ENCODE results near the gene NAA15. TPM values are rescaled to one million over a fixed set of nuclear protein-coding genes. Genes with fewer than 3 reads are reported as not detected.

Gene NAA15
- polyA plus RNA-seq, 1 of the 3 experiments (the other 2 are of a cell fraction) = 7.1 TPM

DNA sequence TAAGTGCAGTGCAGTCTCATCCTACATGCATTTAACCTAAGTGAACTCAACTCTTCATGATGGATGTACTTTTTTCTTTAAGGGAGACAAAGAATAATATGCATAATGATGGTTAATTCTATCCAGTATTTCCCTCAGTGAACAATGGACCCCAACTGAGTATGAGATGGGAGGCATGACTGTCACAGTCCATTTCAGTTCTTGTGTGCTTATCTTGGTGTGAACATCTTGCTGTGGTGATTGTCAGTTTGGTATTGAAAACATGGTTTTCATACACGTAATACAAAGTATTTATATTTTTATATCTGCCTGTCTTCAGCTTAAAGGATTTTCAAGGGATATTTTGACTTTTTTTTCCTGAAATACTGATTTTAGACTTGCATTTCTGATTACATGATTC is 72.9 kb downstream of the NAA15 start (continued):
- no peak for TF ChIP-seq EP300 (IDR thresholded peaks at IDR 0.05; ENCODE audit: borderline replicate concordance in 1 of 2, low read depth in 1 of 2, low read length in 1 of 2)
- no peak for TF ChIP-seq JUND (IDR thresholded peaks at IDR 0.05)
- no peak for TF ChIP-seq RFX5 (IDR thresholded peaks at IDR 0.05; ENCODE audit: low read length)

DNA sequence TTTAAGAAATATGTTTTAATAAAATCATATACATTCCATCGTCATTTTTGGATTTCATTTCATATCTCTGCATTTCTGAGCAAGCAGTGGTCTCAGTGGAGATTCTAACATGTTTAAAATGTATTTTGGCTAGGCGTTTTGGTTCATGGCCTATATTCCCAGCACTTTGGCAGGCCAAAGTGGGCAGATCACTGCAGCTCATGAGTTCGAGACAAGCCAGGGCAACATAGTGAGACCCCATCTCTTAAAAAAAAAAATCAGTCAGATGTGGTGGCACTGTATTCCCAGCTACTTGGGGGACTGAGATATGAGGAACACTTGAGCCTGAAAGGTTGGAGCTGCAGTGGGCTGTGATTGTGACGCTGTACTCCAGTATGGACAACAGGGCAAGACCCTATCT is 85.1 kb downstream of the NAA15 start:
- no peaks in the 10 kb centered on the region for H4K20me1 ChIP-seq (ENCODE audit: insufficient read depth)
- no peaks in the 10 kb centered on the region for H3K9me3 ChIP-seq
- no peak overlapping the region for H3K4me2 ChIP-seq
- no peak overlapping the region for H2AFZ ChIP-seq (ENCODE audit: low read depth)
- H3K27ac ChIP-seq (ENCODE audit: low read depth in 2 of 2, low read length in 1 of 2) = no peak overlapping the region
- H3F3A ChIP-seq (replicated peaks; ENCODE audit: insufficient read depth) = peaks cover 4% of the 10 kb centered on the region
- no peaks in the 10 kb centered on the region; a peak in 1 of 4 replicates for H3K4me1 ChIP-seq (ENCODE audit: control insufficient read depth in 1 of 2, insufficient read depth in 2 of 2, low read depth in 1 of 2, low read length in 1 of 2)
- POLR2A ChIA-PET = interaction anchor here (0.9 kb wide), 1 partner anchor 11 kb away, joined by 4 read pairs; no protein-coding TSS in a partner anchor
- TF ChIP-seq, protein P1, sequence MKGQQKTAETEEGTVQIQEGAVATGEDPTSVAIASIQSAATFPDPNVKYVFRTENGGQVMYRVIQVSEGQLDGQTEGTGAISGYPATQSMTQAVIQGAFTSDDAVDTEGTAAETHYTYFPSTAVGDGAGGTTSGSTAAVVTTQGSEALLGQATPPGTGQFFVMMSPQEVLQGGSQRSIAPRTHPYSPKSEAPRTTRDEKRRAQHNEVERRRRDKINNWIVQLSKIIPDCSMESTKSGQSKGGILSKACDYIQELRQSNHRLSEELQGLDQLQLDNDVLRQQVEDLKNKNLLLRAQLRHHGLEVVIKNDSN (IDR thresholded peaks at IDR 0.05; ENCODE audit: borderline replicate concordance, low read depth) = no peak
- no peak for TF ChIP-seq YY1 (IDR thresholded peaks at IDR 0.05; ENCODE audit: low read depth)
- no peak for TF ChIP-seq RCOR1 (IDR thresholded peaks at IDR 0.05; ENCODE audit: low read length)
- no peak for TF ChIP-seq CHD2 (IDR thresholded peaks at IDR 0.05; ENCODE audit: low read length, partially characterized antibody)
- TF ChIP-seq IRF3 (IDR thresholded peaks at IDR 0.05; ENCODE audit: low read depth, low read length) = no peak
- no peak for TF ChIP-seq NRF1 (IDR thresholded peaks at IDR 0.05; ENCODE audit: low read depth, low read length)
- TF ChIP-seq ZBTB33 (IDR thresholded peaks at IDR 0.05; ENCODE audit: borderline replicate concordance, low read depth) = no peak
- TF ChIP-seq MAX (IDR thresholded peaks at IDR 0.05; ENCODE audit: low read depth) = no peak
- TF ChIP-seq FOXJ3 (CRISPR knock-in tag; IDR thresholded peaks at IDR 0.05) = no peak
- no peak for TF ChIP-seq FOXM1 (IDR thresholded peaks at IDR 0.05; ENCODE audit: low read depth)
- TF ChIP-seq, protein P2, sequence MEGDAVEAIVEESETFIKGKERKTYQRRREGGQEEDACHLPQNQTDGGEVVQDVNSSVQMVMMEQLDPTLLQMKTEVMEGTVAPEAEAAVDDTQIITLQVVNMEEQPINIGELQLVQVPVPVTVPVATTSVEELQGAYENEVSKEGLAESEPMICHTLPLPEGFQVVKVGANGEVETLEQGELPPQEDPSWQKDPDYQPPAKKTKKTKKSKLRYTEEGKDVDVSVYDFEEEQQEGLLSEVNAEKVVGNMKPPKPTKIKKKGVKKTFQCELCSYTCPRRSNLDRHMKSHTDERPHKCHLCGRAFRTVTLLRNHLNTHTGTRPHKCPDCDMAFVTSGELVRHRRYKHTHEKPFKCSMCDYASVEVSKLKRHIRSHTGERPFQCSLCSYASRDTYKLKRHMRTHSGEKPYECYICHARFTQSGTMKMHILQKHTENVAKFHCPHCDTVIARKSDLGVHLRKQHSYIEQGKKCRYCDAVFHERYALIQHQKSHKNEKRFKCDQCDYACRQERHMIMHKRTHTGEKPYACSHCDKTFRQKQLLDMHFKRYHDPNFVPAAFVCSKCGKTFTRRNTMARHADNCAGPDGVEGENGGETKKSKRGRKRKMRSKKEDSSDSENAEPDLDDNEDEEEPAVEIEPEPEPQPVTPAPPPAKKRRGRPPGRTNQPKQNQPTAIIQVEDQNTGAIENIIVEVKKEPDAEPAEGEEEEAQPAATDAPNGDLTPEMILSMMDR (IDR thresholded peaks at IDR 0.05) = no peak
- no peak for TF ChIP-seq TEAD4 (IDR thresholded peaks at IDR 0.05; ENCODE audit: borderline replicate concordance, insufficient read depth)
- no peak for TF ChIP-seq SMC3 (IDR thresholded peaks at IDR 0.05; ENCODE audit: low read depth, low read length)
- TF ChIP-seq TCF12 (IDR thresholded peaks at IDR 0.05) = no peak
- TF ChIP-seq EP300 (IDR thresholded peaks at IDR 0.05; ENCODE audit: borderline replicate concordance in 1 of 2, low read depth in 1 of 2, low read length in 1 of 2) = no peak
- TF ChIP-seq POLR2AphosphoS5 (IDR thresholded peaks at IDR 0.05; ENCODE audit: low read depth, low read length) = no peak
- no peak for TF ChIP-seq GABPA (IDR thresholded peaks at IDR 0.05; ENCODE audit: low read depth)
- no peaks in the 10 kb centered on the region for H3K27me3 ChIP-seq (ENCODE audit: insufficient read depth)
- H3K9me2 ChIP-seq = no peaks in the 10 kb centered on the region
- H3K79me2 ChIP-seq (ENCODE audit: insufficient read depth) = peaks cover 5% of the 10 kb centered on the region; the same call in 1 of the 2 replicates
- H3K4me3 ChIP-seq (ENCODE audit: low read depth in 2 of 2, low read length in 1 of 2) = no peak overlapping the region
- no peak overlapping the region for H3K9ac ChIP-seq
- CTCF ChIA-PET = interaction anchor here (1.2 to 1.7 kb wide), 4 partner anchors 11 to 356 kb away, joined by 3 to 6 read pairs (median 4); no protein-coding TSS in a partner anchor
- no peak for DNase-seq
- H3K36me3 ChIP-seq (replicated peaks in 1 of 2; ENCODE audit: control insufficient read depth in 1 of 2, insufficient read depth in 2 of 2, low read length in 1 of 2) = peaks cover 64 to 69% of the 10 kb centered on the region in 2 experiments
- 97% methylated on average over 4 of the region's 4 CpGs for WGBS (ENCODE audit: low lambda C conversion rate)

Data from SK-N-SH (cell line).